SK-N-SH (cell line): ENCODE data around the gene CDH12. TPM values are rescaled to one million over a fixed set of nuclear protein-coding genes. Genes with fewer than 3 reads are reported as not detected.

ENCODE experiments used
- CTCF ChIA-PET: fragments of 300-600, 350-600 bp; formaldehyde crosslinking; extraction: SDS; loops from one replicate; lab custom pipeline; 2021; lab: Yijun Ruan, JAX
- POLR2A ChIA-PET: fragments of 350-600 bp; sonication (Branson Sonifier 250); formaldehyde crosslinking; extraction: SDS; loops from one replicate; lab custom pipeline; 2020; ENCODE audit warnings: antibody characterized with exemption, inconsistent platforms; lab: Yijun Ruan, JAX
- DNase-seq: peaks from one replicate; pipeline ENCODE4 v3.0.0; 2012
- H2AFZ ChIP-seq: fragments of 200-600 bp; sonication (generic); 2 replicates; pipeline ENCODE4 v1.8.1; 2016; ENCODE audit warnings: antibody characterized with exemption, mild to moderate bottlenecking, low read depth
- H3F3A ChIP-seq: fragments of 200-600 bp; sonication (generic); replicated peaks from 2 replicates; pipeline ENCODE3; 2016; ENCODE audit warnings: antibody characterized with exemption, mild to moderate bottlenecking; ENCODE audit not compliant: insufficient read depth
- H3K27ac ChIP-seq, 2 experiments: fragments of 200-500 bp in 1 of 2; fragments of 200-600 bp in 1 of 2; sonication (Bioruptor generic) in 1 of 2; sonication (generic), shearing (Covaris generic) in 1 of 2; 2 replicates each; pipeline versions ENCODE4 v1.5.1 to v1.6.1; 2014 to 2016; ENCODE audit warnings: low read depth in 2 of 2, inconsistent platforms in 1 of 2, low read length in 1 of 2, mild to moderate bottlenecking in 1 of 2, mixed read lengths in 1 of 2
- H3K27me3 ChIP-seq: fragments of 200-600 bp; sonication (generic), shearing (Covaris generic); 2 replicates; pipeline ENCODE4 v1.6.1; 2016; ENCODE audit warnings: mixed run types; ENCODE audit not compliant: insufficient read depth
- H3K36me3 ChIP-seq, 2 experiments: fragments of 200-500 bp in 1 of 2; fragments of 200-600 bp in 1 of 2; sonication (Bioruptor generic) in 1 of 2; sonication (generic) in 1 of 2; replicated peaks in 1 of 2; 2 replicates each; pipeline versions ENCODE3 to v1.5.1; 2014 to 2016; ENCODE audit warnings: low read length in 1 of 2, mild to moderate bottlenecking in 1 of 2; ENCODE audit not compliant: insufficient read depth in 2 of 2, control insufficient read depth in 1 of 2
- H3K4me1 ChIP-seq, 2 experiments: fragments of 200-500 bp in 1 of 2; fragments of 200-600 bp in 1 of 2; sonication (Bioruptor generic) in 1 of 2; sonication (generic), shearing (Covaris generic) in 1 of 2; 2 replicates each; pipeline versions ENCODE4 v1.5.1 to v1.6.1; 2014 to 2016; ENCODE audit warnings: low read depth in 1 of 2, low read length in 1 of 2, mixed run types in 1 of 2; ENCODE audit not compliant: insufficient read depth in 2 of 2, control insufficient read depth in 1 of 2
- H3K4me2 ChIP-seq: fragments of 200-600 bp; sonication (generic), shearing (Covaris generic); 2 replicates; pipeline ENCODE4 v1.6.1; 2017; ENCODE audit warnings: mixed run types
- H3K4me3 ChIP-seq, 2 experiments: fragments of 200-500 bp in 1 of 2; fragments of 200-600 bp in 1 of 2; sonication (Bioruptor generic) in 1 of 2; sonication (generic), shearing (Covaris generic) in 1 of 2; 2 replicates each; pipeline versions ENCODE4 v1.5.1 to v1.8.1; 2014 to 2016; ENCODE audit warnings: low read depth in 2 of 2, inconsistent platforms in 1 of 2, low read length in 1 of 2, mild to moderate bottlenecking in 1 of 2, mixed read lengths in 1 of 2, moderate library complexity in 1 of 2
- H3K79me2 ChIP-seq: fragments of 200-600 bp; sonication (generic); 2 replicates; pipeline ENCODE4 v1.8.1; 2017; ENCODE audit warnings: mild to moderate bottlenecking; ENCODE audit not compliant: insufficient read depth
- H3K9ac ChIP-seq: fragments of 200-600 bp; sonication (generic); 2 replicates; pipeline ENCODE4 v1.6.1; 2017; ENCODE audit warnings: mixed run types
- H3K9me2 ChIP-seq: fragments of 200-600 bp; sonication (generic); 2 replicates; pipeline ENCODE4 v1.6.1; 2017; ENCODE audit warnings: mixed run types
- H3K9me3 ChIP-seq: fragments of 200-600 bp; sonication (generic); 2 replicates; pipeline ENCODE4 v1.6.1; 2017; ENCODE audit warnings: mixed run types, mild to moderate bottlenecking, moderate library complexity
- H4K20me1 ChIP-seq: fragments of 200-600 bp; sonication (generic); 2 replicates; pipeline ENCODE4 v1.6.1; 2017; ENCODE audit warnings: mild to moderate bottlenecking, mixed run types; ENCODE audit not compliant: insufficient read depth
- CHD2 ChIP-seq: fragments of 150-350 bp; IDR thresholded peaks from 2 replicates; pipeline ENCODE4 v1.6.1; 2018; ENCODE audit warnings: low read length; ENCODE audit not compliant: partially characterized antibody
- ELF1 ChIP-seq: IDR thresholded peaks from 2 replicates; pipeline ENCODE4 v1.4.0; 2012
- EP300 ChIP-seq, 2 experiments: IDR thresholded peaks; 2 replicates each; pipeline versions ENCODE4 v1.4.0 to v1.6.1; 2012; ENCODE audit warnings: borderline replicate concordance in 1 of 2, low read depth in 1 of 2, low read length in 1 of 2
- EZH2phosphoT487 ChIP-seq: fragments of 200-600 bp; sonication (generic); IDR thresholded peaks from 2 replicates; pipeline ENCODE4 v1.6.1; 2017; ENCODE audit warnings: low read depth, mixed run types, mild to moderate bottlenecking, antibody characterized with exemption, moderate library complexity, borderline replicate concordance
- FOXM1 ChIP-seq: IDR thresholded peaks from 2 replicates; pipeline ENCODE4 v1.4.0; 2012; ENCODE audit warnings: low read depth, mild to moderate bottlenecking
- GABPA ChIP-seq: IDR thresholded peaks from 2 replicates; pipeline ENCODE4 v1.4.0; 2012; ENCODE audit warnings: low read depth, mild to moderate bottlenecking
- GATA2 ChIP-seq: sonication (generic); formaldehyde crosslinking; IDR thresholded peaks from 2 replicates; pipeline ENCODE4 v1.5.0; 2020; ENCODE audit warnings: mild to moderate bottlenecking, missing genetic modification reagents
- MXI1 ChIP-seq: IDR thresholded peaks from 2 replicates; pipeline ENCODE4 v1.6.1; 2012; ENCODE audit warnings: mild to moderate bottlenecking, low read depth, low read length, improper control_type of control experiment
- POLR2AphosphoS5 ChIP-seq: IDR thresholded peaks from 2 replicates; pipeline ENCODE4 v1.6.1; 2012; ENCODE audit warnings: low read depth, low read length
- RCOR1 ChIP-seq: fragments of 150-350 bp; IDR thresholded peaks from 2 replicates; pipeline ENCODE4 v1.6.1; 2017; ENCODE audit warnings: antibody characterized with exemption, low read length
- RFX5 ChIP-seq: IDR thresholded peaks from 2 replicates; pipeline ENCODE4 v1.6.1; 2012; ENCODE audit warnings: mild to moderate bottlenecking, improper control_type of control experiment, low read length
- SIN3A ChIP-seq: IDR thresholded peaks from 2 replicates; pipeline ENCODE4 v1.6.1; 2012; ENCODE audit warnings: low read depth, mild to moderate bottlenecking, low read length, moderate library complexity, borderline replicate concordance
- TAF1 ChIP-seq: IDR thresholded peaks from 2 replicates; pipeline ENCODE4 v1.6.1; 2012; ENCODE audit warnings: low read depth, mild to moderate bottlenecking, low read length, moderate library complexity, borderline replicate concordance
- TCF12 ChIP-seq: IDR thresholded peaks from 2 replicates; pipeline ENCODE4 v1.4.0; 2012
- YY1 ChIP-seq: IDR thresholded peaks from 2 replicates; pipeline ENCODE4 v1.4.0; 2012; ENCODE audit warnings: low read depth, mild to moderate bottlenecking
- WGBS: methylation state at CpG from one replicate; pipeline ENCODE4 v1.1.6; 2017; ENCODE audit warnings: low lambda C conversion rate; 5-methylcytosine and 5-hydroxymethylcytosine counted together
- polyA plus RNA-seq, 3 experiments: library from polyadenylated mRNA; depleted of rRNA; stranded (reverse); fragments of >200 nt; gene quantifications; 2 replicates each; pipeline ENCODE4 v1.2.3, GENCODE V29; 2012
- TF ChIP-seq, protein P1 (sequence below): fragments of 150-350 bp; IDR thresholded peaks from 2 replicates; pipeline ENCODE4 v1.6.1; 2016; ENCODE audit warnings: mild to moderate bottlenecking, low read depth, low read length
- TF ChIP-seq, protein P2 (sequence below): IDR thresholded peaks from 2 replicates; pipeline ENCODE4 v1.4.0; 2012; ENCODE audit warnings: low read depth
- TF ChIP-seq, protein P3 (sequence below): fragments of 150-350 bp; IDR thresholded peaks from 2 replicates; pipeline ENCODE4 v1.6.1; 2017; ENCODE audit warnings: antibody characterized with exemption, low read length, low read depth, borderline replicate concordance
- TF ChIP-seq, protein P4 (sequence below): IDR thresholded peaks from 2 replicates; pipeline ENCODE4; 2012

The CDH12 gene
- polyA plus RNA-seq, 1 of the 3 experiments (the other 2 are of a cell fraction): not detected

DNA sequence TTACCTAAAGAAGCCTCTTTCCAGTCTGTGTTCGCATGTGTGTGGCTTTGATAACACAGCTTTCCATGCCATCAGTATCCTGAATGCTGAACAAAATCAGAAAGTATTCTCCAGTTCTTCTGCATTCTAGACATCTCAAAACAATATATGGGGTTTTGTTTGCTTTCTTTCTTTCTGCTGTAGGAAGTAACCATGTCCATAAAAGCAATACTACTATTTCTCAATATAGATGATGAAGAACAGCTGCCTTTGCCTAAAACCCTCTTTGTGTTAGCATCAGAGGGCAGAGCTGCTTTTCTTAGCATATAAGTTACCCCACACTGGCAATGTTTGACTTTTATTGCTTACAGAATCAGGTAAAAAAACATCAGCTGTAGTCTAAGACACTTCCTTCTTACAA, 963.6 kb downstream of the CDH12 start:
- POLR2A ChIA-PET: no interaction called here
- TF ChIP-seq CHD2 (no peak), FOXM1 (no peak)
- TF ChIP-seq, all 33 proteins: peak for 0
- no peak for DNase-seq
- Histone ChIP-seq H3K9ac (no peak overlapping the region), H3K9me3 (no peaks in the 10 kb centered on the region), H3K9me2 (no peaks in the 10 kb centered on the region), H3K4me1 (no peaks in the 10 kb centered on the region), H3F3A (no peaks in the 10 kb centered on the region), H3K4me3 (no peak overlapping the region), H3K79me2 (no peaks in the 10 kb centered on the region), H3K36me3 (no peaks in the 10 kb centered on the region), H3K4me2 (no peak overlapping the region), H4K20me1 (no peaks in the 10 kb centered on the region), H2AFZ (no peak overlapping the region), H3K27me3 (peaks cover 8% of the 10 kb centered on the region; the same call in 1 of the 2 replicates), H3K27ac (no peak overlapping the region)
- CTCF ChIA-PET: no interaction called here
- 6% methylated on average over 1 of the region's 1 CpG for WGBS

DNA sequence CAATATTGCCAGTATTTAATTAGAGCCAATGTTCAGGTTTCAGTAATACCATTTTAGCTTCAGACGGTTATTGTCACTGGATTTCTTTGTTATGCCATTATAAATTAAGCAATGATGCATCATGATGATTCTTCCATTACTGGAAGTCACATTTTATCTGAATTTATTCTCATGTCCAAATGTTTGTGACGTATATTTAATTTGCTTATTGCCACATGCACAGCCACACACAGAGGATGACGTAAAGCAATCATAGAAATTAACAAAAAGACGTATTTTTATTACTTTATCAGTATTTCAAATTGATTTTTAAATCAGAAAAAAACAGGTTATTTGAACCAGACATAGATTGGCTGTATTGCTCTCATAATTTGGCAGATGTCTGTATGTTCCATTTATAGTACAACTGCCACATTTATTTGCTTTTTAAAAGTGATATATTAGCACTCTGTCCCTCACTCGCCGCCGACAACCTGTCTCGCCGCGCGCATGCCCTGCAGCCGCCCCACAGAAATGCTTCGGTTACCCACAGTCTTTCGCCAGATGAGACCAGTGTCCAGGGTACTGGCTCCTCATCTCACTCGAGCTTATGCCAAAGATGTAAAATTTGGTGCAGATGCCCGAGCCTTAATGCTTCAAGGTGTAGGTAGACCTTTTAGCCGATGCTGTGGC, 970.9 kb downstream of the CDH12 start:
- H3K27me3 ChIP-seq: no peaks in the 10 kb centered on the region
- H3F3A ChIP-seq: no peaks in the 10 kb centered on the region
- no peak overlapping the region for H3K4me2 ChIP-seq
- POLR2A ChIA-PET: no interaction called here
- H3K9ac ChIP-seq: no peak overlapping the region
- no peaks in the 10 kb centered on the region for H4K20me1 ChIP-seq
- no peak for TF ChIP-seq EZH2phosphoT487
- TF ChIP-seq, all 33 proteins: peak for 0
- Histone ChIP-seq H3K79me2 (no peaks in the 10 kb centered on the region), H3K9me2 (no peaks in the 10 kb centered on the region), H3K27ac (no peak overlapping the region), H3K9me3 (no peaks in the 10 kb centered on the region), H2AFZ (no peak overlapping the region), H3K4me3 (no peak overlapping the region), H3K36me3 (no peaks in the 10 kb centered on the region), H3K4me1 (no peaks in the 10 kb centered on the region; a peak in 1 of 4 replicates)
- no peak for DNase-seq
- CTCF ChIA-PET: no interaction called here
- WGBS: 4% methylated on average over 15 of the region's 17 CpGs

DNA sequence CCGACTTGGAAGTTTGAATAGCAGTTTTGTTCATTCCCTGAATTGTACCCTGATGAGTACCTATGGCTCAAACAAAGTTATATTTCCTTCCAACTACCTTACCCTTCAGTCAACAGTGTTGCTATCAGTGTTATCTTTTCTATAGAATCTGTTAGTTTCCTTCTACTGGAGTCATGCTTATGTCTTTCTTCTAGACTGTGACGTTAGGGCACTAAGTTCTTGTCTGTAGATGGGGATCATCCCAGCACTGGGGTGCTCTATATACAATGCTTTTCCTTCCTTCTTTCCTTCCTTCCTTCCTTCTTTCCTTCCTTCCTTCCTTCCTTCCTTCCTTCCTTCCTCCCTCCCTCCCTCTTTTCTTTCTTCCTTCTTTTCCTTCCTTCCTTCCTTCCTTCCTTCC, 973.0 kb downstream of the CDH12 start:
- TF ChIP-seq GABPA (no peak), TAF1 (no peak), ELF1 (no peak), GATA2 (CRISPR knock-in tag) (no peak), CHD2 (no peak), EP300 (IDR thresholded peaks at IDR 0.05; ENCODE audit: borderline replicate concordance in 1 of 2, low read depth in 1 of 2, low read length in 1 of 2) (no peak), TCF12 (no peak), SIN3A (no peak), POLR2AphosphoS5 (no peak), MXI1 (no peak), YY1 (no peak), RCOR1 (no peak), RFX5 (no peak)
- TF ChIP-seq, protein P1, sequence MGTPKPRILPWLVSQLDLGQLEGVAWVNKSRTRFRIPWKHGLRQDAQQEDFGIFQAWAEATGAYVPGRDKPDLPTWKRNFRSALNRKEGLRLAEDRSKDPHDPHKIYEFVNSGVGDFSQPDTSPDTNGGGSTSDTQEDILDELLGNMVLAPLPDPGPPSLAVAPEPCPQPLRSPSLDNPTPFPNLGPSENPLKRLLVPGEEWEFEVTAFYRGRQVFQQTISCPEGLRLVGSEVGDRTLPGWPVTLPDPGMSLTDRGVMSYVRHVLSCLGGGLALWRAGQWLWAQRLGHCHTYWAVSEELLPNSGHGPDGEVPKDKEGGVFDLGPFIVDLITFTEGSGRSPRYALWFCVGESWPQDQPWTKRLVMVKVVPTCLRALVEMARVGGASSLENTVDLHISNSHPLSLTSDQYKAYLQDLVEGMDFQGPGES: no peak
- TF ChIP-seq, protein P2, sequence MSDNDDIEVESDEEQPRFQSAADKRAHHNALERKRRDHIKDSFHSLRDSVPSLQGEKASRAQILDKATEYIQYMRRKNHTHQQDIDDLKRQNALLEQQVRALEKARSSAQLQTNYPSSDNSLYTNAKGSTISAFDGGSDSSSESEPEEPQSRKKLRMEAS: no peak
- TF ChIP-seq, protein P3, sequence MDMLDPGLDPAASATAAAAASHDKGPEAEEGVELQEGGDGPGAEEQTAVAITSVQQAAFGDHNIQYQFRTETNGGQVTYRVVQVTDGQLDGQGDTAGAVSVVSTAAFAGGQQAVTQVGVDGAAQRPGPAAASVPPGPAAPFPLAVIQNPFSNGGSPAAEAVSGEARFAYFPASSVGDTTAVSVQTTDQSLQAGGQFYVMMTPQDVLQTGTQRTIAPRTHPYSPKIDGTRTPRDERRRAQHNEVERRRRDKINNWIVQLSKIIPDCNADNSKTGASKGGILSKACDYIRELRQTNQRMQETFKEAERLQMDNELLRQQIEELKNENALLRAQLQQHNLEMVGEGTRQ: no peak
- TF ChIP-seq, protein P4, sequence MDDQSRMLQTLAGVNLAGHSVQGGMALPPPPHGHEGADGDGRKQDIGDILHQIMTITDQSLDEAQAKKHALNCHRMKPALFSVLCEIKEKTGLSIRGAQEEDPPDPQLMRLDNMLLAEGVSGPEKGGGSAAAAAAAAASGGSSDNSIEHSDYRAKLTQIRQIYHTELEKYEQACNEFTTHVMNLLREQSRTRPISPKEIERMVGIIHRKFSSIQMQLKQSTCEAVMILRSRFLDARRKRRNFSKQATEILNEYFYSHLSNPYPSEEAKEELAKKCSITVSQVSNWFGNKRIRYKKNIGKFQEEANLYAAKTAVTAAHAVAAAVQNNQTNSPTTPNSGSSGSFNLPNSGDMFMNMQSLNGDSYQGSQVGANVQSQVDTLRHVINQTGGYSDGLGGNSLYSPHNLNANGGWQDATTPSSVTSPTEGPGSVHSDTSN: no peak
- TF ChIP-seq, all 33 proteins: peak for 0
- H3K36me3 ChIP-seq: no peaks in the 10 kb centered on the region
- H3K9me3 ChIP-seq: no peaks in the 10 kb centered on the region
- H3K4me3 ChIP-seq: no peak overlapping the region
- H4K20me1 ChIP-seq: no peaks in the 10 kb centered on the region
- H3K27ac ChIP-seq: no peak overlapping the region
- ChIA-PET POLR2A (no interaction called here), CTCF (no interaction called here)
- no peaks in the 10 kb centered on the region for H3K79me2 ChIP-seq
- no peak for DNase-seq
- H3K4me2 ChIP-seq: no peak overlapping the region
- H3K27me3 ChIP-seq: no peaks in the 10 kb centered on the region
- H2AFZ ChIP-seq: no peak overlapping the region
- H3K9ac ChIP-seq: no peak overlapping the region
- no peaks in the 10 kb centered on the region for H3K9me2 ChIP-seq
- 0% methylated on average over 2 of the region's 2 CpGs for WGBS
- H3K4me1 ChIP-seq: no peaks in the 10 kb centered on the region; a peak in 1 of 4 replicates
- H3F3A ChIP-seq: no peaks in the 10 kb centered on the region
